Tibial nerve (tissue), 4 donors: ENCODE measurements around the gene LAX1. TPM values are rescaled to one million over a fixed set of nuclear protein-coding genes. Genes with fewer than 3 reads are reported as not detected.
A peak's percentile ranks its signal among the peaks of the same experiment; 100 is the strongest.

Source experiments
- DNase-seq, 2 donors: peaks; one replicate each; pipeline ENCODE4 v3.0.0-alpha.2; 2019; ENCODE audit warnings: low spot score in 2 of 2
- H3K27ac ChIP-seq, 4 donors: fragments of 200-600 bp; sonication (generic) in 3 of 4; one replicate each; pipeline ENCODE4 v1.5.1; 2017 to 2019; ENCODE audit warnings: mild to moderate bottlenecking in 1 of 4
- H3K27me3 ChIP-seq, 2 donors: fragments of 200-600 bp; sonication (generic) in 1 of 2; one replicate each; pipeline versions ENCODE4 v1.5.1 to v1.6.0; 2017 to 2019
- H3K36me3 ChIP-seq, 3 donors: fragments of 200-600 bp; sonication (generic); one replicate each; pipeline ENCODE4 v1.5.1; 2018 to 2019
- H3K4me1 ChIP-seq, 4 donors: fragments of 200-600 bp; sonication (generic) in 3 of 4; one replicate each; pipeline ENCODE4 v1.5.1; 2017 to 2019
- H3K4me3 ChIP-seq, 4 donors: fragments of 200-600 bp; sonication (generic) in 3 of 4; one replicate each; pipeline ENCODE4 v1.5.1; 2017 to 2019; ENCODE audit warnings: mild to moderate bottlenecking in 1 of 4, moderate library complexity in 1 of 4
- H3K9me3 ChIP-seq, 4 donors: fragments of 200-600 bp; sonication (generic) in 3 of 4; one replicate each; pipeline ENCODE4 v1.5.1; 2017 to 2019
- CTCF ChIP-seq, 5 experiments: fragments of 200-600 bp in 3 of 5; fragments of 450-650 bp in 2 of 5; sonication (generic) in 3 of 5; IDR thresholded peaks; one replicate each; pipeline ENCODE4 v1.5.1; 2016 to 2019; ENCODE audit warnings: antibody characterized with exemption in 5 of 5, mild to moderate bottlenecking in 3 of 5, moderate library complexity in 2 of 5
- EP300 ChIP-seq, 2 donors: sonication (generic); formaldehyde crosslinking; IDR thresholded peaks; one replicate each; pipeline ENCODE4 v1.6.1; 2017; ENCODE audit warnings: antibody characterized with exemption in 2 of 2, mild to moderate bottlenecking in 1 of 2
- POLR2A ChIP-seq, 2 donors: fragments of 450-650 bp; IDR thresholded peaks; one replicate each; pipeline ENCODE4 v1.6.1; 2017; ENCODE audit warnings: antibody characterized with exemption in 2 of 2, mild to moderate bottlenecking in 2 of 2, moderate library complexity in 2 of 2
- WGBS, 2 donors: methylation state at CpG; one replicate each; pipeline ENCODE4 v1.1.5; 2018; 5-methylcytosine and 5-hydroxymethylcytosine counted together
- total RNA-seq, 4 donors: library from RNA; depleted of rRNA; stranded (reverse); fragments of >200 nt; gene quantifications; one replicate each; pipeline ENCODE4 v1.1.0, GENCODE V29; 2016

LAX1 gene
- 1 to 10 TPM in 2 of 4 donors, under 1 TPM in 2; 0.39 to 1.5 (median 1.00) TPM for total RNA-seq

- TF ChIP-seq CTCF (IDR thresholded peaks at IDR 0.05): no peak
- TF ChIP-seq POLR2A (IDR thresholded peaks at IDR 0.05): no peak
- no peak for TF ChIP-seq EP300 (IDR thresholded peaks at IDR 0.05)
- peaks cover 0 to 8% (median 0%) of the 10 kb centered on the region in 4 donors for H3K4me1 ChIP-seq
- H3K36me3 ChIP-seq: no peaks in the 10 kb centered on the region
- no peak for DNase-seq
- no peaks in the 10 kb centered on the region for H3K27me3 ChIP-seq
- H3K4me3 ChIP-seq: peak within 1 kb of the TSS in 2 of 4 donors; percentile 0 to 34
- 71 to 77% methylated on average over 16 of the region's 16 CpGs for WGBS, 2 donors
- H3K9me3 ChIP-seq: no peaks in the 10 kb centered on the region
- H3K27ac ChIP-seq: peak within 1 kb of the TSS in 1 of 4 donors; percentile 75
These were observed at the start of gene LAX1 for GRCh38 chr1:203765029-203765837. LAX1 (plus strand) TSS chr1:203765183; CDS start chr1:203765566, 383 bp downstream.

GRCh38 chr1:203717120-203717519 is 47.9 kb upstream of the LAX1 start:
- no peaks in the 10 kb centered on the region for H3K4me1 ChIP-seq
- peaks cover 3 to 87% (median 9%) of the 10 kb centered on the region in 3 donors for H3K36me3 ChIP-seq
- H3K9me3 ChIP-seq: no peaks in the 10 kb centered on the region
- H3K27ac ChIP-seq: no peak overlapping the region
- DNase-seq: no peak
- WGBS, 2 donors: 67 to 86% methylated on average over 3 of the region's 3 CpGs
- H3K27me3 ChIP-seq: no peaks in the 10 kb centered on the region
- no peak overlapping the region for H3K4me3 ChIP-seq
- TF ChIP-seq EP300 (IDR thresholded peaks at IDR 0.05): no peak
- no peak for TF ChIP-seq CTCF (IDR thresholded peaks at IDR 0.05)
- no peak for TF ChIP-seq POLR2A (IDR thresholded peaks at IDR 0.05)

- WGBS, 2 donors: 84 to 88% methylated on average over 3 of the region's 3 CpGs
- H3K27me3 ChIP-seq: no peaks in the 10 kb centered on the region
These were observed 44.7 kb upstream of the LAX1 start for GRCh38 chr1:203720242-203720641.

GRCh38 chr1:203722909-203723308 is 42.1 kb upstream of the LAX1 start:
- Histone ChIP-seq H3K4me1 (no peaks in the 10 kb centered on the region), H3K4me3 (no peak overlapping the region), H3K36me3 (peaks cover 0 to 98% (median 17%) of the 10 kb centered on the region in 3 donors), H3K27ac (no peak overlapping the region), H3K9me3 (no peaks in the 10 kb centered on the region), H3K27me3 (no peaks in the 10 kb centered on the region)
- no peak for DNase-seq
- TF ChIP-seq CTCF (IDR thresholded peaks at IDR 0.05) (no peak), POLR2A (IDR thresholded peaks at IDR 0.05) (no peak), EP300 (IDR thresholded peaks at IDR 0.05) (no peak)

More at GRCh38 chr1:203720242-203720641, 44.7 kb upstream of the LAX1 start:
- Histone ChIP-seq H3K36me3 (peaks cover 0 to 88% (median 5%) of the 10 kb centered on the region in 3 donors), H3K4me3 (no peak overlapping the region), H3K9me3 (no peaks in the 10 kb centered on the region), H3K27ac (no peak overlapping the region), H3K4me1 (no peaks in the 10 kb centered on the region)
- TF ChIP-seq EP300 (IDR thresholded peaks at IDR 0.05) (no peak), CTCF (IDR thresholded peaks at IDR 0.05) (no peak), POLR2A (IDR thresholded peaks at IDR 0.05) (no peak)
- DNase-seq: no peak

GRCh38 chr1:203726417-203726867 is 38.5 kb upstream of the LAX1 start:
- WGBS, 2 donors: 47 to 73% methylated on average over 2 of the region's 2 CpGs
- no peak for DNase-seq
- Histone ChIP-seq H3K27ac (no peak overlapping the region), H3K27me3 (no peaks in the 10 kb centered on the region), H3K4me3 (no peak overlapping the region), H3K4me1 (no peaks in the 10 kb centered on the region), H3K9me3 (no peaks in the 10 kb centered on the region), H3K36me3 (peaks cover 0 to 100% (median 12%) of the 10 kb centered on the region in 3 donors)
- TF ChIP-seq POLR2A (IDR thresholded peaks at IDR 0.05) (no peak), EP300 (IDR thresholded peaks at IDR 0.05) (no peak), CTCF (IDR thresholded peaks at IDR 0.05) (no peak)
